Renal cortical epithelial cell (primary cell): Measurements from ENCODE around the gene STOX2. TPM values are rescaled to one million over a fixed set of nuclear protein-coding genes. Genes with fewer than 3 reads are reported as not detected.
"Not testable (repeated sequence)": the region's sequence is repeated elsewhere in the genome, so short reads cannot be mapped to it uniquely, and the experiment has no call there.

Source experiments
- DNase-seq: peaks from one replicate; pipeline ENCODE4 v3.0.0-alpha.2; 2011; ENCODE audit warnings: low read depth
- total RNA-seq: library from RNA; depleted of rRNA; stranded (reverse); fragments of >200 nt; gene quantifications from 2 replicates; pipeline ENCODE4 v1.2.3, GENCODE V29; 2014

STOX2 gene
- total RNA-seq, 1 donor from 2014 or later: 16.4 TPM

DNA sequence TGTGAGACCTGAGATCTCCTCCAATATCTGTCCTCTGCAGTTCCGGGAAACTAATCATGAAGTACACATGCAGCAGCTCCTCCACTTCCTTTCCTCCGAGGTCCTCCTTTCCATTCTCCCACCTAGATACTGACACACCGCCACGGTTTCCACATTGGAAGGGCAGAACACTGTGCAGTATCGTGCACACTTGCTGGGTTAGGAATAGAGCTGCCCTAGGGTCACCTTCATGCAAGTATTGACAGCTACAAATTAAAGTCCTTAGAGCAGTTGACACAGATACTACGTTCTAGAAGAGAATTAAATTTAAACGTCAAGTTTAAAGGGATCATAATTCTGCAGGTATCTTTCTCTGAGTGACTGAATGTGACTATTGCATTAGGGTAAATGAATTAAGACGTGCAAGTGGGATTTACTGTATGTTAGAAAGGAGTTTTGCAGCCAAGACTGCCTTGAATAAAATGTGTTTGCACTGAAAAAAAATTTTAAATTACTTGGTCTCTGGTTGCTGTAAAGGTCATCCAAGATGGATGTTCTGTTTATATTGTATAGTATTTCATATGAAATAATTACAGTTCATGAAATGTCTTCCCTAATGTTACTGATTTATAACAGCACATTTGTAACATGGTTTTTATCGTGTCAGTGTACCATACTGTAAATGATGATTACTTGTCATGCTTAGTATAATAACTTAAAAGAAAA lies 117.7 kb downstream of the STOX2 start:
- no peak for DNase-seq

DNA sequence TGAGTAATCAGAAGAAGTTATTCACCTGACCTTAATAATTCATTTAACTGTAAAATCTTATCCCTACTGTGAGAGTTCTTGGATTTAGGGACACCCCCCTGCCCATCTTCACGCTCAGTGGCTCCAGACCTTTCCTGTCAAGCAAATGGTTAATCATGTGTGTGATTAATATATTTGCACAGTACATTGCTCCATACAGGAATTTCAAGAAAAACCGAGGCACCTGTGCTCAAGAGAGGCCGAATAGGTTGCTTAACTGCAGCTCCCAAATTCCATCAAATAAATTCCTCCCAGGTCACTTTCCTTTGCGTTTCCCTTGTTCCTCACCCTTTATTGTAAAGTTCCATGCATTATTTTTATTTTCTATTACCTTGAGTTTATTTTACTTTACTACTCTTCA lies 119.5 kb downstream of the STOX2 start:
- no peak for DNase-seq

DNA sequence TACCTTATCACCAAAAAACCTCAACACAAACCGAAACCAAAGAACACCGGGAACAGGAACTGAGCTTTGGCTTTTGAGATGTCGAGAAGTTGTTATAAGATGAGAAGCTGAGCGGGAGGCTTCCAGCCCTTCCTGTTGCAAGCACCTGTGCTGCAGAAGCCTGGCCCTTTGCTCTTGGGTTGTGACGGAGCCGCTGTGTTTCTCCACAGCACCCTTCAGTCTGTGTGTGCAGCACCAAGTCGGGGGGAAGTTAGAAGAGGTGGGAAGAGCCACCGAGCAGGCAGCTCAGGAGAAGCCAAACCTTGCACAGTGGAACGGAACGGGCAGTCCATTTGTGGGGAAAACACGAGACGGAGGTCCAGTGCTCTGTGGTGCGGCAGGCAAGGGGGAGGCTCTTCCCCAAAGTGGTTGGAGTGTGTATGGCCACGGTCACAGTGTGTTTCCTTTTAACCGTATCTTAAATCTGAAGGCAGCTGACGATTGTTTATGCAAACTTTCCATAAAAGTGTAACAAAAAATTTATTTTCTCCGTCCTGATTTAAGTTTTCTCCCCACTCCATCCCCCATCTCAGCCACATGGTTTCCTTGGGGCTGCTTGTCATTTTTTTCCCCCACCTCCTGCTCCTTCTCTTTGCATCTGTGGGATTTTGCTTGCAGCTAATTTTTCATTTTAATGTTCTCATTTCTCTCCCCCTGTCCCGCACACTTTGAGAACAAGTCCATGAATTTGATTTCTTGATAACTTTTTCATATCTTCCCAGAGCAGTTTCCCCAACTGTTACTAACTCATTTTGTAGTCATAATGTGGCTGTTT lies 123.7 kb downstream of the STOX2 start:
- DNase-seq: no peak

DNA sequence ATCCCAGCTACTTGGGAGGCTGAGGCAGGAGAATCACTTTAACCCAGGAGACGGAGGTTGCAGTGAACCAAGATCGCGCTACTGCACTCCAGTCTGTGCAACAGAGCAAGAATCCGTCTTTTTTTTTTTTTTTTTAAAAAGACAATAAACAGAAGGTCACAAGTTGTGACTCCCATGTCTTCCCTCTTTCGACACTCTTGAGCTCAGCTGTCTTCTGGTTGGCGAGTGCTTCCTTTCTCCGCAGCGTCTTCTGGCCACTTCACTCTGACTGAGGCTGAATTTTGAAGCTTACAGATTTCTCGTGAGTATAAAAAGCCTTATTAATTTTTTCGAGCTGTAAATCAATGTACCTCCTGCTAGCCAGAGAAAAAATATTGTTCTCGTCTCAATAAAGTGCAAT lies 124.9 kb downstream of the STOX2 start:
- DNase-seq: no peak

DNA sequence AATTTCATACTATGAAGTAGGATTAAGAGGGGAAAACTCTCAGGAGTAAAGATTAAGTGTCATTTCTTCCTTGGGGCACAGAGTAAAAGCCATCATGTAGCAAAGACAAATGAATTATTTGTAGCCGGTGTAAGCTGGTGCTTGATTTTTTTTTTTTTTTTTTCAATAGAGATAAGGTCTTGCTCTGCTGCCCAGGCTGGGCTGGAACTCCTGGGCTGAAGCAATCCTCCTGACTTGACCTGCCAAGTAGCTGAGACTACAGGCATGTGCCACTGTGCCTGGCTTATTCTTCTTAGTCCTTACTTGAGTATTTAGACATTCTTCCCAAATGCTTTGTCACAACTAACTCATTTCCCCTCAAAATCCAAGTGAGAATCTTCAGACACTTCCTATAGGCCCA lies 125.7 kb downstream of the STOX2 start:
- DNase-seq: no peak

DNA sequence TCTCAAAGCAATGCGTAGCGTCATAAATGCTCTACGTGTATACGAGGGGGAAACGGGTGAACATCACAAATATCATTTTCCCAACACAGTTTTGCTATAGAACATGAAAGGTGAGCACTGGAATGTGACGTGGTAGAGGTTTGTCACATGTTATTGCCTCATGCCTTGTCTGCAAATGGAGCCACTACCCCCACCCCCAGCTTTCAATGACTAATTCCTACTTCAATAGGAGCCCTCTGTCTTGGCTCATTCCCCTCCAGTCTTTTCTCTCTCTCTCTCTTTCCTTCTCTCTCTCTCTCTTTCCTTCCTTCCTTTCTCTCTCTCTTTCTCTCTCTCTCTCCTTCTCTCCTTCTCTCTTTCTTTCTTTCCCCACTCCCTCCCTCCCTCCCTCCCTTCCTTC lies 127.0 kb downstream of the STOX2 start:
- peak; percentile 33 for DNase-seq

DNA sequence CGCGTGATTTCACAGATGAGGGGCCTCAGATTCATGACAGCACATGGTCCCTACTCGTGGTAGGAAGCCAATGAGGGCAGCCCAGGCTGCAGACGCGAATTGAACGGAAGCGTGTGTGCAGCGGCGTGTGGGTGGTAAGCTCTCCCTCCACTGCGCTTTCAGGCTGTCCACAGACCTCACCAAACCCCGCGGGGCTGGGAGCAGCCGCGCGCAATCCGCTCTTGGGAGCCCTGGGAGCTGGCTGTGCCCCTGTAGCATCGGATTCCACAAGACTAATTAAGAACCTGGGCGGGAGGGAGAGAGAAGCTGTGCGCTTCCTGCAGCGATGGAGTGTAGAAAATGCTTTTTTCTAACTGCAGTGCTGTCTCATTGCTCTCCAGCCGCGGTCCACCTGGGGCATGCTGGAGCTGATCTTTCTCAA lies 134.9 kb downstream of the STOX2 start:
- DNase-seq: no peak

DNA sequence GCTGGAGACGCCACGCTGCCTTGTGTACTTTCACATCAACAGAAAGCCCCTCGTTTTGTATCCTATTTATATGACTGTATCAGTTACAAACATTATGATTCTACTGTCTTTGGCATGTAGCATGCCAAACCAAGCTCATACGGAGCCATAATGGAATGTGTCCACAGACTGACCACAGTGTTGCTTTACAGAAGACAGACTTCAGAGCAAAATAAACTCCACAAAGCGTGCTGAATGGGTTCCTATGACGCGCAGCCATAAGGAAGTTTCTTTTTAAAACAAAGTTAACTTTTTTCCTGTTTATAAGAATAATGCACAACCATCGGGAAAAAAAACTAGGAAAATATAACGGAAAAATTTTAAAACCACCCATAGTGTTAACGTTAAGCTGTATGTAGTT lies 136.0 kb downstream of the STOX2 start:
- no peak for DNase-seq

DNA sequence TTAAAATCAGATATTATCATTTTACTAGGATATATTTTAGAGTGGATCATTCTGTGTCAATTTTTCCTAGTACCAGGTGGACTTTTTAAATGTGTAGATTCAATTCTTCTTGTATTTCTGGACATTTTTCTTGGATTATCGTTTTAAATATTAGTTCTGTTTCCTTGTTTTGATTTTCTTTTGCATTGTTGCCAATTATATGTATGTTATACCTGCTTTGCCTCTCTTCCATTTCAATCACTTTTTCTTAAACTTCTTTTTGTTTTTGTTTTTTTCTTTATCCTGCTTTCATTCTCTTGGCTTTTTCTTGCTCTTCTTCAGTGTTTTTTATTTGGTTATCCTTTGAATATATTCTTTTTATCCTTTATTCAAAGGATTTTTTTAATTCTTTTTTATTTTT lies 141.0 kb downstream of the STOX2 start:
- DNase-seq: no peak

DNA sequence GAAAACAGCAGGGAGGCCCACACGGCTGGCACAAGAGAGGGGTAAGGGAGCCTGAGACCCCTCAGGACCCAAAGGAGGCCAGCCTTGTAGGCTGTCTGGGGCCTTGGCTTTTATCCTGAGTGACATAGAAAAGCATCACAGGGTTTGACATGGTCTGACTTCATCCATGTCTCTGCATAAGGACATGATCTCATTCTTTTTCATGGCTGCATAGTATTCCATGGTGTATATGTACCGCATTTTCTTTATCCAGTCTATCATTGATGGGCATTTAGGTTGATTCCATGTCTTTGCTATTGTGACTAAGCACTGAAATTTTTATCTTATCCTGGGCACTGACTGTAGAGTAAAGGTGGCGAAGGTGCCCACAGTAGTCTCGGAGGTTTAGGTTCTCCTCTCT lies 146.2 kb downstream of the STOX2 start:
- not testable (repeated sequence) for DNase-seq

DNA sequence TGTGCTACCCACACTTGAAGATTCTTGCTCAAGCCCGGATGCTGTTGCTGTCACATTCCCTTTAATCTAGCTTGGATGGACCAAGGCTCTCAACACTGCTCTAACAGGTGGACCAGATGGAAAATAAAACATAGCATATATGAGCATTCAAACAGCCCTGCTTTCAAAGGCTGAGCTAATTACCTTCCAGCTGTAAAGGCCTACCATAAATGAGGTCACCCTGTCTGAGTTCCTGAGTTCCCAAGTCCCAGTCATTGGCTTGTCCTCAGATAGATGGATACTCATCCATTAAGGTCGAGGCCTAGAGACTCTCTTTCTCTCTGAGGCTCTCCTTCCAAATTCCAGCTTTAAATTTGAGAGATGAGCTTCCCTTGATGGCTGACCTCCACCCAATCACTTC lies 147.5 kb downstream of the STOX2 start:
- no peak for DNase-seq

DNA sequence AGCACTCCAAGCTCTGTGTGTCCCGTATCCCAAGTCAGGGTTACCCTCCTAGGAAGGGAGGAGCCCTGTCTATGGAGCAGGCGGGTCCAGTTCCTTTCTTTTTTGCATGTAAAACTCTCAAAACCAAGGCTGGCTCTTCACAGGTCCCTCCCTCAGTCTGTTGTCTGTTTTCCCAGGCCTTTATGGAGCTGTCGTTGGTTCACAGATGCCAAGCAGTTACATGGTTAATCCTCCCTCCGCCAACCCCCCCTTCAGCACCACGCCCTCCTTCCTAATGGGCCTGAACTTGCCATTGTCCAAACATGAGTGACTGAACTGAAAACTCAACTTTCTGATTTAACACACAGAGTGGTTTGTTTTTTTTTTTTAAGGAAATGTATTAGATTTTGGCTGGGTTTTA lies 148.3 kb downstream of the STOX2 start:
- DNase-seq: no peak

DNA sequence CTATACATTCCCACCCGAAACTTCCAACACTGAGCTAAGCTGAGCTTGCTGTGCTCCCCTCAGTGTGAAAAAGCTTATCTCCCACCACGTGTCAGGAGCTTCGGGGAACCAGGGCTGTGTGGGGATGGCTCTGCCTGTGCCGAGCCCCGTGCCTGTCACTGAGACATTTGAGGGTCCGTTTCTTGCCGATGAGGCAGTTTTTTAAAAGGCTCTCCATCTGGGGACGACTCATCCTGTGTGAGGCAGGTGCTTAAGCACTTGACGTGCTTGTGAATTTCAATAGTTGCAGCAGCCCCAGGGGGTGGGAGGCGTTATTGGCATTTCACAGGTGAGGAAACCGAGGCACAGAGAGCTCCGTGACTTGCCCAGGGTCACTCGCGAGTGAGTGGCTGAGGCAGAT lies 151.8 kb downstream of the STOX2 start:
- no peak for DNase-seq

DNA sequence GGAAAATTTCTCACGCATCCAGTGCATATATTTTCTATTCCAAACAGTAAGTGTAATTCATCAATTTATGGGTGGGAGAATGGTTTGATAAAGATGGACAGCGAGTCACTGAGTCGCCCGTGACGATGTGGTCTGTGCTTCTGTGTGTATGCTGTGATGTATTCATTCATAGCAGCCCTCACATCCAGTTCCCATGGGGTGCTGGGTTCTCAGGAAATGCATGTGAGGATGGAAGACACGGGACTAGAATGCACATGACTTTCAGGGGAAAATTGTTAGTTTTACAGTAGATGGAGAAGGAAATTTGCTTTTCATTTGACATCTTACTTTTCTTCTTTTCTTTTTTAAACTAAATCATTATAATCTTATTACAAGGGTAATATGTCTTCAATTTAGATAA lies 152.9 kb downstream of the STOX2 start:
- no peak for DNase-seq

DNA sequence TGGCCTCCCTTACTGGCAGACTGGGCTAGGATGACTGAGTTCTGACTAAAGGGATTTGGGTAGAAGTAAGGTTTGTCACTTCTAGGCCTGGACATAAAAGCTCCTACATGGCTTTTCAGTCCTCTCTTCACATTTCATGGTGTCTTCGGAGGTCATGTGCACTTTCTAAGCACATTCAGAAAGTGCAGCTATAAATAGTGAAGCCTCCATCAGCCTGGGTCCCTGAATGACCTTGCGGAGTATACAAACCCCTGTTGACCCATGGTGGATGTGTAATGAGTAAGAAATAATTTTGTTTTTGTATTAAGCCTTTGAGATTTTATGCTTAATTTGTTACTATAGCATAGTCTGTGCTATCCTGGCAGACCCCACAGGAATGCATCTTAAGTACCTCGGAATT lies 154.0 kb downstream of the STOX2 start:
- no peak for DNase-seq

DNA sequence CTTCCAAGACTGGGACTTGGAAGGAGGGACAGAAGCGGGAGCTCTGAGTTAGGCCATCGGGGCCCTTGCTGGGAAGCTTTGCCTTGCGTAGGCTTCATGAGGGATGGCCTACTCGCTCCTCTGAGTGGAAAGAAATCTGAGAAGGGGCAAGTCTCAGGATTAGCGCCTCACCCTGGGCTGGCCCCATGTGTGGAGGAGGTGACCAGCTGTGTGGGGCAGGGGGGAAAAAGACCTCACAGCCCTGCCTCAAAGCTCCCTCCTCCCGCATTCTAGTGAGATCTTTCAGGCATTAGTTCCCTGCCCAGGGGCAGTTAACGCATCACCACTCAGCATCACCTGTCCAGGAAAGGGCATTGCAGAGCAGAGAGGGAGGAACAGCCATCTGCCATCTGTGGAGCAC lies 156.5 kb downstream of the STOX2 start:
- no peak for DNase-seq

DNA sequence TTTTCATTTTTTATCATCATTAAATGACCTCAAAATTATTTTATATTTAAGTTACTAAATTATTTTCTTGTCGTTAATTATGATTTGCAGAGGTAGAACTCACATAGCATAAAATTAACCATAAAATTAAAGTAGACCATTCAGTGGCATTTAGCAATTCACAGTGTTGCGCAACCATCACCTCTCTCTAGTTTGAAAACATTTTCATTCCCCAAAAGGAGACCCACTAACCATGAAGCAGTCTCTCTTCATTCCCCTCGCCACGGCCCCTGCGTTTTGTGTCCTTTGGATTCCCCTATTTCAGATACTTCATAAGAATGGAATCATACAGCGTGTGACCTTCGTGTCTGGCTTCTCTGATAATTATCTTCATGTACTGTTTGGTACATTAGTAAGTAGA lies 157.7 kb downstream of the STOX2 start:
- no peak for DNase-seq

DNA sequence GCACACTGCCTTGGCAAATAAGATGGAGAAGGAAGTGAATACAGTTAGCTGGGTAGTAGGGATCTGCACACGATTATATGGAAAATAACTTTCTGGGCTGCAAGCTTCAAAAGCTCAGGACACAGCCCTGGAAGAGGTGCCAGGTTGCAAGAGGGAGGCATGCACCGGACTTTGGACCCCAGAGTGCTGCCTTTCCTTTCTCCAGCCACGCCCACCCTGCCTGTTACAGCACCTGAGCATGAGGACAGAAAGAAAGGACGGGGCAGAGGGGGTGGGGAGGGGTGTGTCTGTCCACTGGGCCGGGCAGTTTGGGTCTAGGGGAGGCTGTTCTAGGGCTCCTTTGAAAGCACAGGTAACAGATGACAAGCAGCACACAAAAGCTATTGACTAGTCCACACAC lies 159.8 kb downstream of the STOX2 start:
- DNase-seq: no peak

DNA sequence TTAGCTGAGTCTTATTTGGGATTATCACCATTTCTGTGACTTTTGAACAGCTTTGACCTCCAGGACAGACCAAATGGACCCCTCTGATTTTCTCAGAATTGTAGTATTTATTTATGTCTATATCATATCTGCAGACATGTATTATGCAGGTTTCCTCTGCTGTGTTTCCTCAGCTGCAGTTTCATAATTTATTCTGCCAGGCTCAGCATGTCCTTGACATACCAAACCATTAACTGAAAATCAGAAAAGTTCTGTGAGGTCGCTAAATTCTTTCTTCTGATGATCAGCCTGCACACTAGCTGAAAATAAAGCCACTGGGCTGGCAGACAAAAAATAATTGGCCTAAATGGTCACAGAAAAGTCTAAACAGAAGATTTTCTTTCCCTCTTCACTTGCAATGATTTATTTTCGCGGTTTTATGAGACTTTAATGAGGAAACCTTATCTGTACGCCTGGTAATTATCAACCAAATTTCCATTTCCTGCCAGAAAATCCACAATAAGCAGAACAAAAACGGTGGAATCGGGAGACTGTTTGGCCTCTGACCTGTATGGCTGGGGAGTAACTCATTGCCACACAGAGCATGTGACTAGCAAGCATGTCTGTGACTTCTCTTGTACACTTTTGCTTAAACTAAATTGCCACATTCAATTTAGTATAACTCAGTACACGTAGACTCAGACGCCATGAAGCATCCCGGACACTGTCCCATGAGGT lies 161.6 kb downstream of the STOX2 start:
- DNase-seq: peak; percentile 67

DNA sequence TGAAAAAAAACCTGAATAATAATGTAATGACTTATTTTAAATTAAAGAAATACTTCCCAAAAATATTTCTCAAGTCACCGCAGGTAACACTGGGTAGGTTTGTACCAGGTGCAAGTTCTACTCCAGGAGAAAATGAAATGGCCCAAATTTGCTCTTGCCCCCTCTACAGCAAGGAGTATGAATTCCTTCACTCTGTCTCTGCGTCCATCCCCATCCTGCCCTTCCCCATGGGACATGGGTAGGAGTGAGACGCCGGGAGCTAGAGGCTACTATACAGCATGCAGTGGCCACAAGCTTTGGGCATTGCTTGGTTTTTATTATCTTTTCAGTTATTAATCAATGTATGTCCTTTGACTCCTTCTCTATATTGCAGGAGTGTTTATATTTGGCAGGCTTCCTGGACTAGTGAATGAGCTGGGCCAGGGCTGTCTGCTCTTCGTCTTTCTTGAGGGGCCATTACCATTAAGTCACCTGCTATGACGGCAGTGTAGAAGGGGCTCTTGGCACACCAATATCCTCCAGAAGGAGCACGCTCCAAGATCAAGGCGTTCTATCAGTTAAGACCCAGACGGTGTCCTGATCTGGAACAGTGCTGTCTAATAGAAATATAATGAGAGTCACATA lies 162.9 kb downstream of the STOX2 start:
- DNase-seq: no peak
